ENCODE data around the gene LGSN.
"Not testable (repeated sequence)": the region's sequence is repeated elsewhere in the genome, so short reads cannot be mapped to it uniquely, and the experiment has no call there.

DNA sequence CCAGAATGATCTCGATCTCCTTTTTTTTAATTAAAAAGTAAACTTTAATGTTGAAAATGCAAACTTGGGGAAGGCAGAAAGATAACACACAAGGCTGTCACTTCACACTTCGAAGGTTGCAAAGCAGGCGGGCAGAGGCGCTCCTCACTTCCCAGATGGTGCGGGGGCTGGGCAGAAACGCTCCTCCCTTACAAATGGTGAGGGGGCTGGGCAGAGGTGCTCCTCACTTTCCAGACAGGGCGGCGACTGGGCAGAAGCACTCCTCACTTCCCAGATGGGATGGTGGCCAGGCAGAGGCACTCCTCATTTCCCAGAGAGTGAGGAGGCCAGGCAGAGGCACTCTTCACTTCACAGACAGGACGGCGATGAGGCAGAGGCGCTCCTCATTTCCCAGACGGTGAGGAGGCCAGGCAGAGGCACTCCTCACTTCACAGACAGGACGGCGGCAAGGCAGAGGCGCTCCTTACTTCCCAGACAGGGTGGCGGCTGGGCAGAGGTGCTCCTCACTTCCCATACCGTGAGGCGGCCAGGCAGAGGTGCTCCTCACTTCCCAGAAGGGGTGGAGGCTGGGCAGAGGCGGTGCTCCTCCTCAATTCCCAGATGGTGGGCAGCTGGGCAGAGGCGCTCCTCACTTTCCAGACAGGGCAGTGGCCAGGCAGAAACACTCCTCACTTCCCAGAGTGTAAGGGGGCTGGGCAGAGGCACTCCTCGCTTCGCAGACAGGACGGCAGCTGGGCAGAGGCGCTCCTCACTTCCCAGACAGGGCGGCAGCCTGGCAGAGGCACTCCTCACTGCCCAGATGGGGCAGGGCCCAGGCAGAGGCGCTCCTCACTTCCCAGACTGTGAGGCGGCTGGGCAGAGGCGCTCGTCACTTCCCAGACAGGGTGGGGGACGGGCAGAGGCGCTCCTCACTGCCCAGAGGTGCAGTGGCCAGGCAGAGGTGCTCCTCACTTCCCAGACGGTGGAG is 91.6 kb downstream of the LGSN start:
- TF ChIP-seq POLR2A (IDR thresholded peaks at IDR 0.05; ENCODE audit: low read length), result not testable (repeated sequence)
- TF ChIP-seq, protein P1, sequence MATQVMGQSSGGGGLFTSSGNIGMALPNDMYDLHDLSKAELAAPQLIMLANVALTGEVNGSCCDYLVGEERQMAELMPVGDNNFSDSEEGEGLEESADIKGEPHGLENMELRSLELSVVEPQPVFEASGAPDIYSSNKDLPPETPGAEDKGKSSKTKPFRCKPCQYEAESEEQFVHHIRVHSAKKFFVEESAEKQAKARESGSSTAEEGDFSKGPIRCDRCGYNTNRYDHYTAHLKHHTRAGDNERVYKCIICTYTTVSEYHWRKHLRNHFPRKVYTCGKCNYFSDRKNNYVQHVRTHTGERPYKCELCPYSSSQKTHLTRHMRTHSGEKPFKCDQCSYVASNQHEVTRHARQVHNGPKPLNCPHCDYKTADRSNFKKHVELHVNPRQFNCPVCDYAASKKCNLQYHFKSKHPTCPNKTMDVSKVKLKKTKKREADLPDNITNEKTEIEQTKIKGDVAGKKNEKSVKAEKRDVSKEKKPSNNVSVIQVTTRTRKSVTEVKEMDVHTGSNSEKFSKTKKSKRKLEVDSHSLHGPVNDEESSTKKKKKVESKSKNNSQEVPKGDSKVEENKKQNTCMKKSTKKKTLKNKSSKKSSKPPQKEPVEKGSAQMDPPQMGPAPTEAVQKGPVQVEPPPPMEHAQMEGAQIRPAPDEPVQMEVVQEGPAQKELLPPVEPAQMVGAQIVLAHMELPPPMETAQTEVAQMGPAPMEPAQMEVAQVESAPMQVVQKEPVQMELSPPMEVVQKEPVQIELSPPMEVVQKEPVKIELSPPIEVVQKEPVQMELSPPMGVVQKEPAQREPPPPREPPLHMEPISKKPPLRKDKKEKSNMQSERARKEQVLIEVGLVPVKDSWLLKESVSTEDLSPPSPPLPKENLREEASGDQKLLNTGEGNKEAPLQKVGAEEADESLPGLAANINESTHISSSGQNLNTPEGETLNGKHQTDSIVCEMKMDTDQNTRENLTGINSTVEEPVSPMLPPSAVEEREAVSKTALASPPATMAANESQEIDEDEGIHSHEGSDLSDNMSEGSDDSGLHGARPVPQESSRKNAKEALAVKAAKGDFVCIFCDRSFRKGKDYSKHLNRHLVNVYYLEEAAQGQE (IDR thresholded peaks at IDR 0.05), result not testable (repeated sequence)
- TF ChIP-seq, protein P2, sequence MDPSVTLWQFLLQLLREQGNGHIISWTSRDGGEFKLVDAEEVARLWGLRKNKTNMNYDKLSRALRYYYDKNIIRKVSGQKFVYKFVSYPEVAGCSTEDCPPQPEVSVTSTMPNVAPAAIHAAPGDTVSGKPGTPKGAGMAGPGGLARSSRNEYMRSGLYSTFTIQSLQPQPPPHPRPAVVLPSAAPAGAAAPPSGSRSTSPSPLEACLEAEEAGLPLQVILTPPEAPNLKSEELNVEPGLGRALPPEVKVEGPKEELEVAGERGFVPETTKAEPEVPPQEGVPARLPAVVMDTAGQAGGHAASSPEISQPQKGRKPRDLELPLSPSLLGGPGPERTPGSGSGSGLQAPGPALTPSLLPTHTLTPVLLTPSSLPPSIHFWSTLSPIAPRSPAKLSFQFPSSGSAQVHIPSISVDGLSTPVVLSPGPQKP (IDR thresholded peaks at IDR 0.05; ENCODE audit: low read depth, low read length), result not testable (repeated sequence)
